HG03280 (cell line): ENCODE results near the gene WFDC2.
"Not testable (repeated sequence)": the region's sequence is repeated elsewhere in the genome, so short reads cannot be mapped to it uniquely, and the experiment has no call there.

Experiments used
- ATAC-seq: cut with Tn5 transposase; IDR thresholded peaks from one replicate; pipeline ENCODE4 v1.9.1; 2021; ENCODE audit warnings: mild to moderate bottlenecking, moderate library complexity; ENCODE audit not compliant: unreplicated experiment

WFDC2 gene

GRCh38 chr20:45450097-45450818 is 19.3 kb upstream of the WFDC2 start:
- no peak for ATAC-seq

- no peak for ATAC-seq
These were observed 17.3 kb upstream of the WFDC2 start for GRCh38 chr20:45452238-45452637.

- no peak for ATAC-seq
These were observed 16.5 kb upstream of the WFDC2 start for GRCh38 chr20:45452772-45453691.

- no peak for ATAC-seq
These were observed 12.9 kb upstream of the WFDC2 start for GRCh38 chr20:45456632-45457031.

GRCh38 chr20:45459606-45460005 is 9.9 kb upstream of the WFDC2 start:
- ATAC-seq: no peak

GRCh38 chr20:45461225-45461624 is 8.3 kb upstream of the WFDC2 start:
- ATAC-seq: no peak

GRCh38 chr20:45462711-45463509 is 6.6 kb upstream of the WFDC2 start:
- no peak for ATAC-seq

- ATAC-seq: no peak
These were observed 5.8 kb upstream of the WFDC2 start for GRCh38 chr20:45463709-45464108.

- ATAC-seq: no peak
These were observed 3.9 kb upstream of the WFDC2 start for GRCh38 chr20:45465491-45466266.

- ATAC-seq: no peak
These were observed 2.4 kb upstream of the WFDC2 start for GRCh38 chr20:45467172-45467571.

GRCh38 chr20:45467861-45468260 is 1.7 kb upstream of the WFDC2 start:
- no peak for ATAC-seq

GRCh38 chr20:45470262-45470931 is 844 bp downstream of the WFDC2 start:
- ATAC-seq: peak; percentile 43

GRCh38 chr20:45470937-45471336 is 1.4 kb downstream of the WFDC2 start:
- ATAC-seq: no peak

- ATAC-seq: not testable (repeated sequence)
These were observed 2.7 kb downstream of the WFDC2 start for GRCh38 chr20:45472286-45472685.

GRCh38 chr20:45477530-45478148 is 8.1 kb downstream of the WFDC2 start:
- not testable (repeated sequence) for ATAC-seq

GRCh38 chr20:45479822-45480221 is 10.3 kb downstream of the WFDC2 start:
- ATAC-seq: no peak

- no peak for ATAC-seq
These were observed 15.1 kb downstream of the WFDC2 start for GRCh38 chr20:45484676-45485075.

GRCh38 chr20:45485388-45485787 is 15.8 kb downstream of the WFDC2 start:
- ATAC-seq: no peak

- no peak for ATAC-seq
These were observed 17.7 kb downstream of the WFDC2 start for GRCh38 chr20:45487231-45487635.
